Stimulated activated CD8-positive, alpha-beta memory T cell treated with anti-CD3 and anti-CD28 coated beads, Interleukin-4, amount 100 ng/mL, for 24 hours (primary cell): Measurements from ENCODE around the gene KCNV2.

ENCODE experiments used
- DNase-seq: peaks from one replicate; pipeline ENCODE4 v3.0.0-alpha.2; 2020; ENCODE audit warnings: low read depth

KCNV2 gene

DNA sequence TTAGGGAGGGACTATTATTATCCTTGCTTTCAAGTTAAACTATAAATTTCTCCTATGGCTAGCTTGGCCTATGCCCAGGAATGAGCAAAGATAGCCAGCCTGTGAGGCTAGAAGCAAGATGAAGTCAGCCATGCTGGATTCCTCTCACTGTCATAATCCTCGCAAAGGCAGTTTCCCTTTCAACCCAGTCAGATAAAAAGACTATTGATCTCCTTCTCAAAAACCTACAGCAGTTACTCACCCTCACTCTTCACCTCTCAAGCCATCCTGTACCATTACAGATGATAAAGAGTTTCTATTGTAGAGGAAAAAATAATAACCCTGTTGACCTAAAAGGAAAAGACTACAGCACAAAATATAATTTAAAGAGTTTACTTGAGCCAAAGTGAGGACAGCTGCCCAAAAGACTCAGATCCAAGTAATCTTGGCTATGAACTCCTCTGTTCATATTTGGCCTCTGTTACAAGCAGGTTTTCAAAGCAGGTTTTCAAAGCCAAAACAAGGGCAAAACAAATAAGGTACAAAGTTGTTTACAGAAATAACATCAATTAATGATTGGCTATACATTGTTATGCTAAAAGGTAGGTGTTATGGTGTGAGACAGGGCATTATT is 41.7 kb downstream of the KCNV2 start:
- DNase-seq = no peak

- no peak for DNase-seq
Measured at GRCh38 chr9:2761424-2761823, 44.1 kb downstream of the KCNV2 start.

GRCh38 chr9:2764353-2764752 is 47.0 kb downstream of the KCNV2 start:
- DNase-seq = no peak

- no peak for DNase-seq
Measured at GRCh38 chr9:2765250-2765880, 48.1 kb downstream of the KCNV2 start.

- no peak for DNase-seq
Measured at GRCh38 chr9:2767800-2768677, 50.7 kb downstream of the KCNV2 start.

DNA sequence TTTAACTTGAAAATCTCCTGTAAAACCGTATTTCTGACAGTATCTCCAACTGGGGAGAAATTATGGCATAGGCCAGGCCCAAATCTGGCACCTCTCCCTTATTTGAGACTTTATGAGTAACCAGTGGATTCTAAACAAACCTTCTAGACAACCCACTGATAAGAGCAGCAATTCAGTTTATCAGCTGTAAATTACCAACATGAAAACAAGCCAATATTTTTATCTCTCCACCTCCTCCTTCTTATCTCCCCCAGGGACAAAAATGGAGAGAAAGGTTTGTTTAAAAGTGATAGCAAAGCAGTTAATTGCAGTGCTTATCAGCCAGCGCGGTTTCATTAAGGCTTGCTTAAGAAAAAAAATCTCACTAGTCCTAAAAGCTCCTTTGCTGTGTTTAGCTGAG is 53.8 kb downstream of the KCNV2 start:
- no peak for DNase-seq

GRCh38 chr9:2771661-2772060 is 54.4 kb downstream of the KCNV2 start:
- DNase-seq = no peak

DNA sequence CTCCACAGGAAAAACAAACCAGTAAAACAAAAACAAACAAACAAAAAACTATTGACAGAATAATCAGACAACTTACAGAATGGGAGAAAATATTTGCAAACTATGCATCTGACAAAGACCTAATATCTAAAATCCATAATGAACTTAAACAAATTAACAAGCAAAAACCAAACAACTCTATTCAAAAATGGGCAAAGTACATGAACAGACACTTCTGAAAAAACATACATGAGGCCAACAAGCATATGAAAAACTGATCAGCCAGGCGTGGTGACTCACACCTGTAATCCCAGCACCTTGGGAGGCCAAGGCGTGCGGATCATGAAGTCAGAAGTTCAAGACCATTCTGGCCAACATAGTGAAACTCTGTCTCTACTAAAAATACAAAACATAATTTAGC is 60.1 kb downstream of the KCNV2 start:
- DNase-seq = no peak

GRCh38 chr9:2778816-2779215 is 61.5 kb downstream of the KCNV2 start:
- no peak for DNase-seq
